GM10248 (cell line): ENCODE measurements around the gene SH3PXD2A.
A peak's percentile ranks its signal among the peaks of the same experiment; 100 is the strongest.

ENCODE experiments used
- CTCF ChIA-PET: fragments of 300-600 bp; sonication (Branson Sonifier 250); formaldehyde crosslinking; extraction: SDS; loops from one replicate; lab custom pipeline; 2021; ENCODE audit warnings: antibody characterized with exemption; lab: Yijun Ruan, JAX
- POLR2A ChIA-PET: fragments of 350-650 bp; sonication (Branson Sonifier 250); formaldehyde crosslinking; extraction: SDS; loops from one replicate; lab custom pipeline; 2020; ENCODE audit warnings: antibody characterized with exemption; lab: Yijun Ruan, JAX
- DNase-seq: peaks from one replicate; pipeline ENCODE4 v3.0.0; 2012; ENCODE audit errors: extremely low spot score
- TF ChIP-seq, protein P1 (sequence below): IDR thresholded peaks from 2 replicates; pipeline ENCODE4 v1.5.1; 2012; ENCODE audit warnings: mild to moderate bottlenecking, low read depth; ENCODE audit errors: extremely low read depth, missing control alignments, control extremely low read depth

The SH3PXD2A gene

DNA sequence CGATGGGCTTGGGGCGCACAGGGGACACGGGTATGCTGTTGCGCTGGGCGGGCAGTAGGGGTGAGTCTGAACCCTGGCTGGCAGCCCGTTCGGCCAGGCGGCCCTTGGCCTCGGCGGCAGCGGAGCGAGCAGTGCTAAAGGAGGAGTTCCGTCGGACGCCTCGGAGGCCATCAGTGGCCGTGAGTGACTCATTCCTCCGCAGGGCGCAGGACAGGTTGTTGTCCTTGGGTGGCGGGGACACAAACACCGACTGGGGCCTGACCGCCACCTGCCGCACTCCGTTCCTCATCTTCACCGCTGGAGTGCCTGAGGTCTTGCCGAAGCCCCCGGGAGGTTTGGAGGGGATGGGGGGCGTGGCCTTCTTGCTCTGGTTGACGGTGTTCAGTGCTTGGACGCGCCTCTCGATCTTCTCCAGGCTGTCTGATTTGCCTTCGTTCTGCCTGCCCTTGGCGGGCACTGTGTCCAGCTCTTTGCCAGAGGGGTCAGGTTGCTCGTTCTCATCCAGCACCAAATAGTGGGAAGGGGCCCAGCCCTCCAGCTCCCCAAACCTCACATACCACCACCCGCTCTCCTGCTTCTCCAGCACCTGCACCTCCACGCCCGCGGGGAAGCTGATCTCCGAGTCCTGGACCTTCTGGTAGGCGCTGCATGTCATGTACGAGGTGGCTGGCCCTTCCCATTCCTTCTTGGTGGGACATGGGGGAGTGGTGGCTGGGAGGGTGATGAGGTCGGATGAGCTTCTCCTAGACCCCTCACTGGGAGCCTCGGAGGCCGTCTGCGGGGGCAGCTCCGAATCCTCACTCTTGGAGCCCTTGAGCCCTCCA, 253.1 kb downstream of the SH3PXD2A start:
- ChIA-PET CTCF (interaction anchor here (1.1 to 13.1 kb wide), 7 partner anchors 10 to 85 kb away, joined by 3 to 196 read pairs (median 4); no protein-coding TSS in a partner anchor), POLR2A (no interaction called here)
- DNase-seq = no peak
- TF ChIP-seq, protein P1, sequence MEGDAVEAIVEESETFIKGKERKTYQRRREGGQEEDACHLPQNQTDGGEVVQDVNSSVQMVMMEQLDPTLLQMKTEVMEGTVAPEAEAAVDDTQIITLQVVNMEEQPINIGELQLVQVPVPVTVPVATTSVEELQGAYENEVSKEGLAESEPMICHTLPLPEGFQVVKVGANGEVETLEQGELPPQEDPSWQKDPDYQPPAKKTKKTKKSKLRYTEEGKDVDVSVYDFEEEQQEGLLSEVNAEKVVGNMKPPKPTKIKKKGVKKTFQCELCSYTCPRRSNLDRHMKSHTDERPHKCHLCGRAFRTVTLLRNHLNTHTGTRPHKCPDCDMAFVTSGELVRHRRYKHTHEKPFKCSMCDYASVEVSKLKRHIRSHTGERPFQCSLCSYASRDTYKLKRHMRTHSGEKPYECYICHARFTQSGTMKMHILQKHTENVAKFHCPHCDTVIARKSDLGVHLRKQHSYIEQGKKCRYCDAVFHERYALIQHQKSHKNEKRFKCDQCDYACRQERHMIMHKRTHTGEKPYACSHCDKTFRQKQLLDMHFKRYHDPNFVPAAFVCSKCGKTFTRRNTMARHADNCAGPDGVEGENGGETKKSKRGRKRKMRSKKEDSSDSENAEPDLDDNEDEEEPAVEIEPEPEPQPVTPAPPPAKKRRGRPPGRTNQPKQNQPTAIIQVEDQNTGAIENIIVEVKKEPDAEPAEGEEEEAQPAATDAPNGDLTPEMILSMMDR = no peak

DNA sequence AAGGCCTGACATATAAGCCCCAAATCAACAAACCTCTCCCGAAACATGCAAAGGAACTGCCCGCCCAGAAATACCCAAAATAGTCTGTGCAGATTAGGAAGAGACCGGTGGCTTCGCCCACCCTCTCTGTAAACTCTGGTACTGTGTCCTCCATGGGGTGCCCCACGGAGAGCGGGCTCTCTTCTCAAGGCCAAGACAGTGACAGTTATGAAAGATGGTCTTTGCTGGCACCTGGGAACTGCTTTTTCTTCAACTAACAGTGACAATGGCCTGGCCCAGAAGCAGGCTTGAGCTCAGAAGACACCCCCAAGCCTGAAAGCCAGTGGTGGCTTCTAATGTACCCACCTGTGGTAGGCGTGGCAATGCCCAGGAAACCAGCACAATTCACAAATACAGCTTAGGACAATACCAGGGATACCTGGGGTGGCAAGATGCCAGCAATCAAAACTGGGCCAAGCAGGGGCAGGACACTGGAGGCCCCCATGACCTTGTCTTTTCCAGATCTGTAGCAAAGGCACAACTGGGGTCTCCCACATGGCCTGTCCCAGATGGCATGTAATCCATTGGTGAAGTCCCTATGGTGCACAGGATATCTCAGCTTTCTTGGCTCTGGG, 254.3 kb downstream of the SH3PXD2A start:
- DNase-seq = no peak
- TF ChIP-seq, protein P1 = no peak
- ChIA-PET POLR2A (no interaction called here), CTCF (interaction anchor here (1.0 to 13.1 kb wide), 5 partner anchors 8 to 86 kb away, joined by 3 to 196 read pairs (median 6); no protein-coding TSS in a partner anchor)

DNA sequence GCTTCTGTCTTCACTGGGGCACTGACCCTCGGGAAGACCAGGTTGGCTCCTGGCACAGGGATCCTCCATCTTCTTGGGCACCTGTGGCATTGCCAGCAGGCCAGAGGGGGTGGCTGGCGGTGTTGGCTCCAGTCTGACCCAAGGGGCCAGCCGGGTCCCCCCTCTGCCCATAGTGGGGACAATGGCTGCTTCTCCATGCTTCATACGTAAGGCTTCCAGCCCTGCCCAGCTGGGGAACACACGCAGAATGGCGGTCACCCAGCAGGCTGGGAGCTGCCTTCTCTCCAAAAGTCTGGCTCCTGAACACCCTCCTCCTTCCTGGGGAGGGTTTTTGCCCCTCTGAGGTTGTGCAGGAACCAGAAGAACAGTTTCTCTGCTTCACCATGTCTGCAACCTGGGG, 255.1 kb downstream of the SH3PXD2A start:
- ChIA-PET POLR2A (no interaction called here), CTCF (interaction anchor here (1.2 to 13.1 kb wide), 5 partner anchors 12 to 96 kb away, joined by 3 to 196 read pairs (median 7); no protein-coding TSS in a partner anchor)
- TF ChIP-seq, protein P1 = no peak
- no peak for DNase-seq

DNA sequence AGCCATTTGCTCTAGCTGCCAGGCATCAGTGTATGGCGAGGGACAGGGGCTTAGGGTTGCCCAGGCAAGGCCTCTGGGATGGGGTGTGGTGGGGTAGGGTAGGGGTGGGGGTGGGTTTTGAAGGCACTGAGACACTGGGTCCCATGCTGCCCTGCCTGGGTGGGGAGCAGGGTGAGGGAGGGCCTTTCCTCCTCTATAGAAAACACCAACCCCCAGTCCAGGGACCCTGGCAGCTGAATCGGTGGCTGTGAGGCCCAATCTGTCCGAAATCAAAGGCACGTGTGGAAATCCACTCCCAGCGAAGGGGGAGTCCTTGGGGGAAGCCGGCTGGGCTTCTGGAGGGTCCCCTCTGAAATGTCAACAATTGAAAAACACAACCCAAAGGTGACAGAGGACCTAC, 255.5 kb downstream of the SH3PXD2A start:
- POLR2A ChIA-PET = no interaction called here
- CTCF ChIA-PET = interaction anchor here (0.7 to 13.1 kb wide), 12 partner anchors 10 to 189 kb away, joined by 3 to 196 read pairs (median 4); partner anchors contain the start of gene NEURL1
- TF ChIP-seq, protein P1 = no peak
- no peak for DNase-seq

DNA sequence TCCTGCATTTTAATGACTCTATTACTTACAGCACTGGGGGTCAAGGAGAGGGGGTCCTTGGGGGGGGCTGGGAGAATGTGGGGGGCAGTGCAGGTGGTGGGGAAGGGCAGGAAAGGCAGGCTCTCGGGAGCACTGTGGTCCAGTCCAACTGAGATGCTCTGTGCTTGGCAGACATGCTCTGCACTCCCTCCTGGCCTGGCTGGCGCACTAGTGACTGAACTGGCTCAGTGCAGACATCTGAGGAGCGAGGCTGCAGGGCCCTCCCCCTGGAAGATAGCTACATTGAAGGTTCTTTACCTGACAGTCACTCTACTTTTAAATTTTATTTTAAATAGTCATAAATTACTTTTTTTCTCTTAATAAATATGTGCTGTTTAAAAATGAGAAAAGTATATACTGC, 256.2 kb downstream of the SH3PXD2A start:
- no peak for DNase-seq
- ChIA-PET CTCF (interaction anchor here (0.7 to 13.1 kb wide), 11 partner anchors 10 to 190 kb away, joined by 3 to 196 read pairs (median 3); partner anchors contain the start of gene NEURL1), POLR2A (no interaction called here)
- TF ChIP-seq, protein P1 = no peak

DNA sequence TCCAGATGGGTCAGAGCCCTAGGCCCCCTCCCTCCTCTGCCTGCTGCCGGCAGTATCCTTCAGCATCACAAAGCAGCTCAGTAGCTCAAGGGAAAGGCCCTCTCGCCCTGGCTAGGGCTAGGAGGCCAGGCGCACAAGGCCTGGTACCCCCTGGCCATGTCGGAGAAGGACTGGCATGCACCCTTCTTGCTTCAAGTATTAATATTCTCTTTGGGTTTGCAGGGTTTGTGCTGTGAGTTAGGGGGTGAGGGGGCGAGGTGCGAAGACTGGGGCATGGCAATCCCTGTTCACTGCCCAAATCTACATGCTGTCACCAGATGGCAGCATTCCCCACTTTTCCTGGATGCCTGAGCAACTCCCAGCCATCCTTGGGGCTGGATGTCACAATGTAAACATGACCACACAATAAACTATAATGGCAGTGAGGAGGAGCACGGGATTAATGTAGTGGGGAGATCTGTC, 256.7 kb downstream of the SH3PXD2A start:
- TF ChIP-seq, protein P1 = peak; percentile 57
- POLR2A ChIA-PET = no interaction called here
- CTCF ChIA-PET = interaction anchor here (0.9 to 13.1 kb wide), 11 partner anchors 10 to 191 kb away, joined by 3 to 196 read pairs (median 3); partner anchors contain the start of gene NEURL1
- peak; percentile 62 for DNase-seq
